Gastrocnemius medialis (tissue), 4 donors: ENCODE measurements around the gene RNF115. TPM values are rescaled to one million over a fixed set of nuclear protein-coding genes. Genes with fewer than 3 reads are reported as not detected.

Source experiments
- ATAC-seq, 2 donors: fragments of 150-250 bp; one replicate each; pipeline ENCODE4 v1.9.1; 2016
- DNase-seq, 2 donors: peaks; one replicate each; pipeline ENCODE4 v3.0.0-alpha.2; 2019
- H3K27ac ChIP-seq, 4 donors: fragments of 200-600 bp; sonication (generic); 1 replicate in 1 of 4; 2 replicates in 3 of 4; pipeline ENCODE4 v1.5.1; 2016 to 2018; ENCODE audit warnings: mild to moderate bottlenecking in 2 of 4, moderate library complexity in 1 of 4
- H3K27me3 ChIP-seq, 3 donors: fragments of 200-600 bp; sonication (generic) in 2 of 3; 1 replicate in 1 of 3; 2 replicates in 2 of 3; pipeline versions ENCODE4 v1.5.1 to v1.6.0; 2016 to 2019; ENCODE audit warnings: mild to moderate bottlenecking in 1 of 3, moderate library complexity in 1 of 3
- H3K36me3 ChIP-seq, 2 donors: fragments of 200-600 bp; sonication (generic) in 1 of 2; one replicate each; pipeline ENCODE4 v1.5.1; 2017 to 2018
- H3K4me1 ChIP-seq, 2 donors: fragments of 200-600 bp; sonication (generic) in 1 of 2; one replicate each; pipeline ENCODE4 v1.5.1; 2016 to 2017; ENCODE audit warnings: mild to moderate bottlenecking in 2 of 2
- H3K4me3 ChIP-seq, 4 donors: fragments of 200-600 bp; sonication (generic) in 3 of 4; 1 replicate in 1 of 4; 2 replicates in 3 of 4; pipeline ENCODE4 v1.5.1; 2016 to 2019; ENCODE audit warnings: mild to moderate bottlenecking in 2 of 4
- H3K9me3 ChIP-seq, 3 donors: fragments of 200-600 bp; sonication (generic) in 2 of 3; 1 replicate in 1 of 3; 2 replicates in 2 of 3; pipeline ENCODE4 v1.5.1; 2016 to 2019
- POLR2A ChIP-seq, 2 donors: fragments of 450-650 bp; IDR thresholded peaks; one replicate each; pipeline ENCODE4 v1.6.1; 2017; ENCODE audit warnings: antibody characterized with exemption in 2 of 2, mild to moderate bottlenecking in 2 of 2, moderate library complexity in 2 of 2
- in situ Hi-C, 4 donors: fragments of 200-750 bp; cut with MboI; loops; one replicate each; pipeline versions ENCODE4 v1.15.0 to v1.8.0; 2017; ENCODE audit warnings: low sequenced_read_pairs in 4 of 4
- intact Hi-C: fragments of 100-400 bp; cut with DNase I; formaldehyde crosslinking; loops from one replicate; pipeline ENCODE4 v1.15.1; 2023; ENCODE audit warnings: low total_unique reads
- total RNA-seq, 4 donors: library from RNA; depleted of rRNA; stranded (reverse); fragments of >200 nt; gene quantifications; one replicate each; pipeline versions ENCODE4 v1.1.0 to v1.2.3, GENCODE V29; 2016
- TF ChIP-seq, protein P1 (sequence below), 5 experiments: fragments of 450-650 bp in 3 of 5; fragments of 200-600 bp in 2 of 5; sonication (generic) in 2 of 5; IDR thresholded peaks in 4 of 5; conservative IDR thresholded peaks in 1 of 5; 1 replicate in 4 of 5; 2 replicates in 1 of 5; pipeline ENCODE4 v1.5.1; 2016 to 2019; ENCODE audit warnings: antibody characterized with exemption in 5 of 5, mild to moderate bottlenecking in 3 of 5, moderate library complexity in 3 of 5

Gene RNF115
- total RNA-seq, 4 donors from 2014 or later = 16.1 to 65.4 (median 37.3) TPM

DNA sequence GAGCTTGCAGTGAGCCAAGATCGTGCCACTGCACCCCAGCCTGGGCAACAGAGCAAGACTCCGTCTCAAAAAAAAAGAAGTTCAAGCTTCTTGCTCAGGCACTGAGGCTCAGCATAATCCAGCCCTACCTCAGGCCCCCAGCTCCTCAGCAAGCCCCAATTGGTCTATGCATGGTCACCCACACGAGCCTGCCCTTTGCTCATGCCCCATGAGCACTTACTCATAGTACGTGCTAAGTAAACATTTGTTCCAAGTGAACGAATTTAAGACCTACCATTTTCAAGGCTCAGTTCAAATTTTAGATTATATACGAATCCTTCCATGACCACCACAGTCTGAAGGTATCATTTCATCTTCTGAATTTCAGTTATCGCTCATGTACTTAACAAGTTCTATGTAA, 121.1 kb downstream of the RNF115 start:
- ATAC-seq = no peak
- intact Hi-C loops = no loop called here
- TF ChIP-seq, protein P1, sequence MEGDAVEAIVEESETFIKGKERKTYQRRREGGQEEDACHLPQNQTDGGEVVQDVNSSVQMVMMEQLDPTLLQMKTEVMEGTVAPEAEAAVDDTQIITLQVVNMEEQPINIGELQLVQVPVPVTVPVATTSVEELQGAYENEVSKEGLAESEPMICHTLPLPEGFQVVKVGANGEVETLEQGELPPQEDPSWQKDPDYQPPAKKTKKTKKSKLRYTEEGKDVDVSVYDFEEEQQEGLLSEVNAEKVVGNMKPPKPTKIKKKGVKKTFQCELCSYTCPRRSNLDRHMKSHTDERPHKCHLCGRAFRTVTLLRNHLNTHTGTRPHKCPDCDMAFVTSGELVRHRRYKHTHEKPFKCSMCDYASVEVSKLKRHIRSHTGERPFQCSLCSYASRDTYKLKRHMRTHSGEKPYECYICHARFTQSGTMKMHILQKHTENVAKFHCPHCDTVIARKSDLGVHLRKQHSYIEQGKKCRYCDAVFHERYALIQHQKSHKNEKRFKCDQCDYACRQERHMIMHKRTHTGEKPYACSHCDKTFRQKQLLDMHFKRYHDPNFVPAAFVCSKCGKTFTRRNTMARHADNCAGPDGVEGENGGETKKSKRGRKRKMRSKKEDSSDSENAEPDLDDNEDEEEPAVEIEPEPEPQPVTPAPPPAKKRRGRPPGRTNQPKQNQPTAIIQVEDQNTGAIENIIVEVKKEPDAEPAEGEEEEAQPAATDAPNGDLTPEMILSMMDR (IDR thresholded peaks at IDR 0.05 in 4 of 5, conservative IDR thresholded peaks at IDR 0.05 in 1 of 5) = no peak
- TF ChIP-seq POLR2A (IDR thresholded peaks at IDR 0.05) = no peak

DNA sequence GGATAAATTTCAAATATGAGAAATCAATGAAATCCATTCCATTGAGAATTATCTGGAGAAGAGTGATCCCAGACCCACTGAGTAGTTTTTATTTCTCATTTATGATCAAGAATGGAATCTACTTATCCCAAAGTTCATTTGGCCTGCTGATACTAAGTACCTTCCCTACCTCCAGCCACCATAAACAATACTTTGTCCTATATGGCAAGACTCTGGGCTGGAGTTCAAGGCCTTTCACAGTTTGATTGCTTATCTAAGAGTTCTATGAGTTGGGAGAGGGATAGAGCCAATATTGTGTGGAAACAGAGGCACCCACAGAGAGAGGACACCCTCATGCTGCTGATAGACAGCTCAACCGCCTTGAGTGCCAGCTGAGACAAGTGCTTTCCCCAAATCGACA, 121.8 kb downstream of the RNF115 start:
- Histone ChIP-seq H3K9me3 (no peaks in the 10 kb centered on the region), H3K27ac (no peak overlapping the region), H3K36me3 (no peaks in the 10 kb centered on the region), H3K4me3 (no peak overlapping the region), H3K27me3 (no peaks in the 10 kb centered on the region), H3K4me1 (no peaks in the 10 kb centered on the region)
- no peak for TF ChIP-seq POLR2A (IDR thresholded peaks at IDR 0.05)
- TF ChIP-seq, protein P1 (IDR thresholded peaks at IDR 0.05 in 4 of 5, conservative IDR thresholded peaks at IDR 0.05 in 1 of 5) = no peak
- intact Hi-C loops (no loop called here), in situ Hi-C loops (no loop called here)
- DNase-seq = no peak
- no peak for ATAC-seq

More for the DNA sequence above, 121.1 kb downstream of the RNF115 start:
- DNase-seq = no peak
- Histone ChIP-seq H3K27ac (no peak overlapping the region), H3K4me3 (no peak overlapping the region), H3K36me3 (no peaks in the 10 kb centered on the region), H3K27me3 (no peaks in the 10 kb centered on the region), H3K4me1 (no peaks in the 10 kb centered on the region), H3K9me3 (no peaks in the 10 kb centered on the region)
- in situ Hi-C loops = no loop called here

DNA sequence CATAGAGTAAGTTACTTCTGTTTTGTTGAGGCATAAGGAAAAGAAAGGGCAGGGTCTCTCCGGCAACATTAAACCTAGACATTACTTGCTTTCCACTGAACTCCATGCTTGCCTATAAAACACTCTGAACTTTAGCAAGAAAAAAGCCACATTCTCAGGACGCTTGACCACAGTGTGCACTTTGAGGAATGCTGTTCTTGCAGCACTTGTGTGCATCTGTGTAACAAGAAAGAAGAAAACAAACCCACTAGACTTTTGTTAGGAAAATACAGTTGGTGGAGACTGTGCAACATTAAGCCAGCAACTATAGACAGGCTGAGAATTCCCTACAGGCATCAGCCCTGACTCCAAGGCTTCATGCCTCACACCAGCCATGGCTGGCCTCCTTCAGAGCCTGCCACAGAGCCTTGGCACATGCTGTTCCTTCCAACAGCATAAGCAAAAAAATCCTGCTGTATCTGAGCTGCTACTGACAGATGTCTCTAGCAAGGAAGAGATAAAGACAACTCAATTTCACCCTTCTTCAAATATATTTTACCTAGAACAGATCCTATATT, 122.5 kb downstream of the RNF115 start:
- Histone ChIP-seq H3K4me3 (no peak overlapping the region), H3K36me3 (no peaks in the 10 kb centered on the region), H3K27ac (no peak overlapping the region), H3K4me1 (no peaks in the 10 kb centered on the region), H3K27me3 (no peaks in the 10 kb centered on the region), H3K9me3 (no peaks in the 10 kb centered on the region)
- intact Hi-C loops (no loop called here), in situ Hi-C loops (no loop called here)
- DNase-seq (no peak), ATAC-seq (no peak)
- TF ChIP-seq, protein P1 (IDR thresholded peaks at IDR 0.05 in 4 of 5, conservative IDR thresholded peaks at IDR 0.05 in 1 of 5) = no peak
- TF ChIP-seq POLR2A (IDR thresholded peaks at IDR 0.05) = no peak

GRCh38 chr1:145696630-145696960, 127.3 kb downstream of the RNF115 start:
- TF ChIP-seq, protein P1 (IDR thresholded peaks at IDR 0.05 in 4 of 5, conservative IDR thresholded peaks at IDR 0.05 in 1 of 5) = no peak
- TF ChIP-seq POLR2A (IDR thresholded peaks at IDR 0.05) = no peak
- no peak overlapping the region for H3K27ac ChIP-seq
- no peaks in the 10 kb centered on the region for H3K4me1 ChIP-seq
- in situ Hi-C loops (no loop called here), intact Hi-C loops (no loop called here)
- H3K27me3 ChIP-seq = no peaks in the 10 kb centered on the region
- H3K9me3 ChIP-seq = no peaks in the 10 kb centered on the region
- DNase-seq (no peak), ATAC-seq (no peak)
- H3K4me3 ChIP-seq = no peak overlapping the region
- no peaks in the 10 kb centered on the region for H3K36me3 ChIP-seq
